ENCODE measurements around the gene OMA1. TPM values are rescaled to one million over a fixed set of nuclear protein-coding genes. Genes with fewer than 3 reads are reported as not detected.

The OMA1 gene
- total and polyA plus RNA-seq, 12 donors: 16.2 to 44.9 (median 32.3) TPM

GRCh38 chr1:58573705-58574591 is 27.4 kb upstream of the OMA1 start:
- H3K9me3 ChIP-seq (replicated peaks in 1 of 3): no peaks in the 10 kb centered on the region
- intact Hi-C loops (cut with DNase I): no loop called here
- H3K27me3 ChIP-seq: peaks cover 29% of the 10 kb centered on the region

GRCh38 chr1:58573138-58573537 is 26.6 kb upstream of the OMA1 start:
- Histone ChIP-seq H3K27ac (no peak overlapping the region), H3K36me3 (replicated peaks in 1 of 2) (no peaks in the 10 kb centered on the region), H3K4me3 (no peak overlapping the region), H3K4me1 (replicated peaks in 1 of 2) (peaks cover 5 to 20% of the 10 kb centered on the region in 2 donors), H3K27me3 (peaks cover 29% of the 10 kb centered on the region), H3K9me3 (replicated peaks in 1 of 3) (no peaks in the 10 kb centered on the region)
- TF ChIP-seq POLR2A (IDR thresholded peaks at IDR 0.05) (no peak), CTCF (IDR thresholded peaks at IDR 0.05) (no peak)
- 62 to 82% (median 76%) methylated on average over 2 of the region's 2 CpGs for WGBS, 4 donors
- intact Hi-C loops (cut with DNase I): no loop called here
- DNase-seq: no peak

More at GRCh38 chr1:58573705-58574591, 27.4 kb upstream of the OMA1 start:
- H3K4me3 ChIP-seq: no peak overlapping the region
- DNase-seq: no peak
- H3K4me1 ChIP-seq (replicated peaks in 1 of 2): peaks cover 5 to 20% of the 10 kb centered on the region in 2 donors
- 57 to 66% (median 57%) methylated on average over 4 of the region's 4 CpGs for WGBS, 4 donors
- H3K27ac ChIP-seq: no peak overlapping the region
- no peak for TF ChIP-seq CTCF (IDR thresholded peaks at IDR 0.05)
- TF ChIP-seq POLR2A (IDR thresholded peaks at IDR 0.05): no peak
- H3K36me3 ChIP-seq (replicated peaks in 1 of 2): no peaks in the 10 kb centered on the region

GRCh38 chr1:58572690-58573089 is 26.2 kb upstream of the OMA1 start:
- Histone ChIP-seq H3K9me3 (replicated peaks in 1 of 3) (no peaks in the 10 kb centered on the region), H3K4me3 (no peak overlapping the region), H3K27me3 (peaks cover 29% of the 10 kb centered on the region), H3K27ac (no peak overlapping the region), H3K36me3 (replicated peaks in 1 of 2) (no peaks in the 10 kb centered on the region), H3K4me1 (replicated peaks in 1 of 2) (peaks cover 5 to 15% of the 10 kb centered on the region in 2 donors)
- DNase-seq: no peak
- intact Hi-C loops (cut with DNase I): no loop called here
- TF ChIP-seq POLR2A (IDR thresholded peaks at IDR 0.05): no peak
- no peak for TF ChIP-seq CTCF (IDR thresholded peaks at IDR 0.05)
- 58 to 72% (median 68%) methylated on average over 2 of the region's 2 CpGs for WGBS, 4 donors

GRCh38 chr1:58571616-58572015 is 25.1 kb upstream of the OMA1 start:
- no peak for DNase-seq
- H3K27ac ChIP-seq: no peak overlapping the region
- H3K9me3 ChIP-seq (replicated peaks in 1 of 3): no peaks in the 10 kb centered on the region
- TF ChIP-seq POLR2A (IDR thresholded peaks at IDR 0.05) (no peak), CTCF (IDR thresholded peaks at IDR 0.05) (no peak)
- H3K4me3 ChIP-seq: no peak overlapping the region
- peaks cover 3 to 6% of the 10 kb centered on the region in 2 donors for H3K4me1 ChIP-seq (replicated peaks in 1 of 2)
- intact Hi-C loops (cut with DNase I): no loop called here
- H3K36me3 ChIP-seq (replicated peaks in 1 of 2): no peaks in the 10 kb centered on the region
- peaks cover 24% of the 10 kb centered on the region for H3K27me3 ChIP-seq

Measured in adrenal gland (tissue), 12 donors.